ENCODE results near the gene CRNN. TPM values are rescaled to one million over a fixed set of nuclear protein-coding genes. Genes with fewer than 3 reads are reported as not detected.

The CRNN gene
- total RNA-seq, 2 experiments from 2014 or later, result not detected

DNA sequence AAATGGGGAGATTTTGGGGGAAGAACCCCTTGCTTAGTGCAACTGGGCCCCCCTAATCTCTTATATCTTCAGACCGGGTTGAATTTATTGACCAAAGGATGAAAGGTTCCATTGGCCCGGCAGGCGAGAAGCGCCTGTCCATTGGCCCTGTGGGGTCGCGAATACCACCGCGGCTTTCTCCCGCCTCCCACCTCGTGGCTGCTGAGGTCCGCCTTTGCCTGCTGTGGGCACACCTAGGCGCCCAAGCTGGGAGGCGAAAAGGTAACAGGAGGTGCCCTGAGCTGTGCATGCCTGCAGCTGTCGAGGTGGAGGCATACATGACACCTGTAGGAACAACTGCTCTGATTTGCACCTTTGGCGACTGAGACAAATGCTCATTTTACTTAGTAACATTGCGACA lies 33.1 kb downstream of the CRNN start:
- intact Hi-C loops (cut with micrococcal nuclease), result no loop called here
- POLR2A ChIA-PET, result no interaction called here
- Mint-ChIP-seq H3K27me3 (peaks cover 9% of the 10 kb centered on the region), H3K4me3 (no peak overlapping the region), H3K27ac (no peak overlapping the region), H3K36me3 (ENCODE audit: low read depth) (no peaks in the 10 kb centered on the region), H3K4me1 (ENCODE audit: low read depth) (no peaks in the 10 kb centered on the region), H3K9me3 (no peaks in the 10 kb centered on the region)
- ATAC-seq (no peak), DNase-seq (no peak)
- CTCF ChIA-PET, result no interaction called here
- TF ChIP-seq, protein P1, sequence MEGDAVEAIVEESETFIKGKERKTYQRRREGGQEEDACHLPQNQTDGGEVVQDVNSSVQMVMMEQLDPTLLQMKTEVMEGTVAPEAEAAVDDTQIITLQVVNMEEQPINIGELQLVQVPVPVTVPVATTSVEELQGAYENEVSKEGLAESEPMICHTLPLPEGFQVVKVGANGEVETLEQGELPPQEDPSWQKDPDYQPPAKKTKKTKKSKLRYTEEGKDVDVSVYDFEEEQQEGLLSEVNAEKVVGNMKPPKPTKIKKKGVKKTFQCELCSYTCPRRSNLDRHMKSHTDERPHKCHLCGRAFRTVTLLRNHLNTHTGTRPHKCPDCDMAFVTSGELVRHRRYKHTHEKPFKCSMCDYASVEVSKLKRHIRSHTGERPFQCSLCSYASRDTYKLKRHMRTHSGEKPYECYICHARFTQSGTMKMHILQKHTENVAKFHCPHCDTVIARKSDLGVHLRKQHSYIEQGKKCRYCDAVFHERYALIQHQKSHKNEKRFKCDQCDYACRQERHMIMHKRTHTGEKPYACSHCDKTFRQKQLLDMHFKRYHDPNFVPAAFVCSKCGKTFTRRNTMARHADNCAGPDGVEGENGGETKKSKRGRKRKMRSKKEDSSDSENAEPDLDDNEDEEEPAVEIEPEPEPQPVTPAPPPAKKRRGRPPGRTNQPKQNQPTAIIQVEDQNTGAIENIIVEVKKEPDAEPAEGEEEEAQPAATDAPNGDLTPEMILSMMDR (IDR thresholded peaks at IDR 0.05), result no peak

DNA sequence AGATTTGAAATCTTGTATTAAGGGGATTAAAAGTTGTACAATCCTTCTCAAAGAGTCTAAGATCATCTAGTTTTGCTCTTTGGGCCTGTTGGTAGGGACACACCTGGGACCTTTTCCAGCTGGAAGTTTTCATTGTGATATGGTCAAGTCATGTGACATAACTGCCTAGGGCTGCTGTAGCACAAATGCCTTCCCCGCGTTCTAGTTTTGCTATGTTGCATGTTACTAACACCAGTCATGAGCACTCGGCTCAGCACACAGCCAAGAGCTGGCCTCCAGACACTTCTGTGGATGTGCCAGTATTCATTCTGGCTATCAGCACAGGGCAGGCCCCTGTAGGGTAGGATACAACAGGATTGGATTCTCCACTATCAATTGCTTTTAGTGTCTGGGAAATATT lies 39.6 kb downstream of the CRNN start:
- CTCF ChIA-PET, result interaction anchor here (2.5 kb wide), 1 partner anchor 84 kb away, joined by 8 read pairs; no protein-coding TSS in a partner anchor

DNA sequence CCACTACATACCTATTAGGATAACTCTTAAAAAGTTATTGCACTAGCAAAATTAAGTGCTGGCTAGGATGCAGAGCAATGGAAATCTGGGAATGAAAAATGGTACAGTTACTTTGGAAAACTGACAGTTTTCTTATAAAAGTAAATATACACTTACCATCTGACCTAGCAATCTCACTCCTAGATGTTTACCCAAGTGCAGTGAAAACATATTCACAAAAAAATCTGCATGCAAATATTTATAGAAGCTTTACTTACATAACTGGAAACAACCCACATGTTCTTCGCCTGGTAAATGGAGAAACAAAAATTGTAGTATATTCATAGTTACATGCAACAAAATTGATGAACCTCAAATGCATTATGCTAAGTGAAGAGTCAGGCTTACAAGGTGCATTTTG lies 41.4 kb downstream of the CRNN start:
- H3K36me3 Mint-ChIP-seq (ENCODE audit: low read depth), result no peaks in the 10 kb centered on the region
- no peak for ATAC-seq

More for the DNA sequence above, 39.6 kb downstream of the CRNN start:
- no peaks in the 10 kb centered on the region for H3K36me3 Mint-ChIP-seq (ENCODE audit: low read depth)
- intact Hi-C loops (cut with micrococcal nuclease), result no loop called here
- TF ChIP-seq, protein P1 (IDR thresholded peaks at IDR 0.05), result no peak
- DNase-seq, result no peak
- H3K9me3 Mint-ChIP-seq, result peaks cover 2% of the 10 kb centered on the region
- H3K4me1 Mint-ChIP-seq (ENCODE audit: low read depth), result no peaks in the 10 kb centered on the region
- H3K4me3 Mint-ChIP-seq, result no peak overlapping the region
- peaks cover 9% of the 10 kb centered on the region for H3K27me3 Mint-ChIP-seq
- no peak overlapping the region for H3K27ac Mint-ChIP-seq
- no peak for ATAC-seq
- POLR2A ChIA-PET, result no interaction called here

DNA sequence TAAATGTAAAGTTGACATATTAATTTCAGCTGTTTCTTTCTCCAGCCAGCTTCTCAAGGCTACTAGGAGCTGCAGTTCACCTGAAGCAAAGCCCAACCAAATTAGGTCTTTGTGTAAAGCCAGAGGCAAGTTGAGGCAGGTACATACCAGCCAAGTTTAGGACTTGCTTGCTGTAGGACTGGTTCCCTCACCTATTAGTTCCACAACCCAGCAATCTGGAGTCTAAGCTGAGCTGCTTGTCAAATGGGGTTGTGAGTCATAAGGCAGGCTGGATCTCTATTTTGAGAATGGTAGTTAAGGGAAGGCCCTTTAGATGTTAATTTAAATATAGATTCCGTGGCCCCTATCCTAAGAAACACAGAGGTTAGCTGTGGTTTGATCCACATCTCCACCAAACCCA lies 46.6 kb downstream of the CRNN start:
- POLR2A ChIA-PET, result no interaction called here
- no peak for DNase-seq
- CTCF ChIA-PET, result interaction anchor here (1.7 kb wide), 1 partner anchor 91 kb away, joined by 5 read pairs; no protein-coding TSS in a partner anchor
- Mint-ChIP-seq H3K27ac (no peak overlapping the region), H3K4me3 (no peak overlapping the region), H3K9me3 (peaks cover 6% of the 10 kb centered on the region), H3K4me1 (ENCODE audit: low read depth) (no peaks in the 10 kb centered on the region), H3K27me3 (peaks cover 22% of the 10 kb centered on the region), H3K36me3 (ENCODE audit: low read depth) (no peaks in the 10 kb centered on the region)
- intact Hi-C loops (cut with micrococcal nuclease), result no loop called here
- TF ChIP-seq, protein P1 (IDR thresholded peaks at IDR 0.05), result no peak
- ATAC-seq, result no peak

More for the DNA sequence above, 41.4 kb downstream of the CRNN start:
- TF ChIP-seq, protein P1 (IDR thresholded peaks at IDR 0.05), result no peak
- POLR2A ChIA-PET, result no interaction called here
- DNase-seq, result no peak
- peaks cover 13% of the 10 kb centered on the region for H3K27me3 Mint-ChIP-seq
- no peak overlapping the region for H3K4me3 Mint-ChIP-seq
- peaks cover 6% of the 10 kb centered on the region for H3K9me3 Mint-ChIP-seq
- H3K27ac Mint-ChIP-seq, result no peak overlapping the region
- intact Hi-C loops (cut with micrococcal nuclease), result no loop called here
- CTCF ChIA-PET, result interaction anchor here (1.5 kb wide), 2 partner anchors 25 to 68 kb away, joined by 3 to 5 read pairs; no protein-coding TSS in a partner anchor
- no peaks in the 10 kb centered on the region for H3K4me1 Mint-ChIP-seq (ENCODE audit: low read depth)

DNA sequence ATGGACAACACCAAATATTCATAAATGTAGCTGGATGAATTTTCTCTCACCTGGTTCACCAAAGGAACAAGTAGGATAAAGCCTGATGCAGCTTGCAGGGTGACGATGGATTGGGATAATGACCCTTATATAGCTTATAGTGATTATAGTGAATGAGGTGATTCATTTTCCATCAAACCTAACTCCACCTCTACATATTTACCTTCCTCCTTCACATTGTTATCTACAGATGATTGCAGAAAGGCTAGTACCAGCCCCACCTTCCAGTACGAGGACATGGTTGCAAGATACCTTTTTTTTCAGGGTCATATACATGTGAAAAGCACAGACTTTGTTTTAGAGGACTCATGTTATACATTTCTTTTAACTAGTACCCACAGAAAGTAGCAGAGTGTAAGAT lies 54.2 kb downstream of the CRNN start, which contains the start of gene FLG2:
Gene FLG2, minus strand, starts transcription at position 101 of the 400 bp plus-strand sequence. CDS start 1,122 bp downstream, outside the sequence.
- intact Hi-C loops (cut with micrococcal nuclease), result no loop called here
- POLR2A ChIA-PET, result no interaction called here
- CTCF ChIA-PET, result interaction anchor here (1.1 to 2.3 kb wide), 2 partner anchors 13 to 306 kb away, joined by 3 to 9 read pairs; no protein-coding TSS in a partner anchor
- TF ChIP-seq, protein P1 (IDR thresholded peaks at IDR 0.05), result no peak
- H3K4me1 Mint-ChIP-seq (ENCODE audit: low read depth), result no peaks in the 10 kb centered on the region
- DNase-seq (no peak), ATAC-seq (no peak)
- H3K4me3 Mint-ChIP-seq, result no peak within 1 kb of the TSS
- H3K36me3 Mint-ChIP-seq (ENCODE audit: low read depth), result no peaks in the 10 kb centered on the region
- H3K9me3 Mint-ChIP-seq, result no peaks in the 10 kb centered on the region
- H3K27ac Mint-ChIP-seq, result no peak within 1 kb of the TSS
- H3K27me3 Mint-ChIP-seq, result peaks cover 5% of the 10 kb centered on the region

Other genes with a start within 250 kb of the CRNN start
- gene HRNR, start 190.1 kb downstream of the CRNN start, total RNA-seq, result not detected
- gene FLG, start 89.0 kb downstream of the CRNN start, total RNA-seq, result not detected
- not detected for gene FLG2, start 54.3 kb downstream of the CRNN start, total RNA-seq
- not detected for gene LCE5A, start 96.5 kb upstream of the CRNN start, total RNA-seq
- gene CRCT1, start 100.2 kb upstream of the CRNN start, total RNA-seq, result not detected
- gene LCE3E, start 152.5 kb upstream of the CRNN start, total RNA-seq, result not detected
- gene LCE3D, start 166.3 kb upstream of the CRNN start, total RNA-seq, result not detected
- gene LCE3C, start 186.0 kb upstream of the CRNN start, total RNA-seq, result not detected
- gene LCE3B, start 199.5 kb upstream of the CRNN start, total RNA-seq, result not detected
- not detected for gene LCE3A, start 208.8 kb upstream of the CRNN start, total RNA-seq
- gene LCE2D, start 249.1 kb upstream of the CRNN start, total RNA-seq, result not detected